IMR-90 (cell line): ENCODE results near the gene ZNF613. TPM values are rescaled to one million over a fixed set of nuclear protein-coding genes. Genes with fewer than 3 reads are reported as not detected.
A peak's percentile ranks its signal among the peaks of the same experiment; 100 is the strongest.
"Not testable (repeated sequence)": the region's sequence is repeated elsewhere in the genome, so short reads cannot be mapped to it uniquely, and the experiment has no call there.

Experiments used
- ATAC-seq: fragments of 200-7000 bp; cut with Tn5 transposase; 2 replicates; pipeline ENCODE4 v1.9.1; 2020; ENCODE audit warnings: low read depth, mild to moderate bottlenecking, moderate library complexity
- BruUV-seq: library from RNA; stranded (reverse); fragments of 400-500 nt; replicated peaks from 2 replicates; lab custom pipeline; 2021; lab: Mats Ljungman, UMichigan
- CTCF ChIA-PET: fragments of 300-600 bp; formaldehyde crosslinking; extraction: SDS; loops from one replicate; lab custom pipeline; 2021; ENCODE audit warnings: antibody characterized with exemption; lab: Yijun Ruan, JAX
- POLR2A ChIA-PET: fragments of 300-600 bp; sonication (Branson Sonifier 250); formaldehyde crosslinking; loops from one replicate; lab custom pipeline; 2022; ENCODE audit warnings: antibody characterized with exemption; ENCODE audit not compliant: unreplicated experiment; lab: Charles Lee
- DNase-seq: peaks from one replicate; pipeline ENCODE4 v3.0.0; 2013
- H2AFZ ChIP-seq: replicated peaks from 2 replicates; pipeline ENCODE3; 2013; ENCODE audit warnings: low read length, mild to moderate bottlenecking; ENCODE audit not compliant: poor library complexity
- H2AK5ac ChIP-seq: 2 replicates; pipeline ENCODE4 v1.6.1; 2013; ENCODE audit warnings: low read depth, low read length, inconsistent platforms
- H2AK9ac ChIP-seq: replicated peaks from 2 replicates; pipeline ENCODE3; 2013; ENCODE audit warnings: mild to moderate bottlenecking, low read depth, low read length, moderate library complexity; ENCODE audit not compliant: poor library complexity
- H2BK120ac ChIP-seq: 2 replicates; pipeline ENCODE4 v1.6.1; 2013; ENCODE audit warnings: low read depth, low read length, inconsistent platforms
- H2BK15ac ChIP-seq: 3 replicates; pipeline ENCODE4 v1.6.1; 2013; ENCODE audit warnings: low read depth, low read length, inconsistent platforms
- H2BK20ac ChIP-seq: 2 replicates; pipeline ENCODE4 v1.6.1; 2013; ENCODE audit warnings: low read depth, mild to moderate bottlenecking, inconsistent platforms, low read length, moderate library complexity
- H2BK5ac ChIP-seq: 2 replicates; pipeline ENCODE4 v1.6.1; 2013; ENCODE audit warnings: mild to moderate bottlenecking, low read depth, low read length, inconsistent platforms; ENCODE audit not compliant: poor library complexity, severe bottlenecking
- H3K14ac ChIP-seq: replicated peaks from 2 replicates; pipeline ENCODE4 v1.6.1; 2013; ENCODE audit warnings: low read depth, low read length, inconsistent platforms
- H3K18ac ChIP-seq: 2 replicates; pipeline ENCODE4 v1.6.1; 2013; ENCODE audit warnings: low read depth, low read length, control low read depth
- H3K23ac ChIP-seq: 2 replicates; pipeline ENCODE4 v1.6.1; 2013; ENCODE audit warnings: low read depth, low read length, inconsistent platforms
- H3K27ac ChIP-seq: 2 replicates; pipeline ENCODE4 v1.5.1; 2013; ENCODE audit warnings: mild to moderate bottlenecking, control low read depth, low read length; ENCODE audit not compliant: insufficient read depth
- H3K27me3 ChIP-seq: 2 replicates; pipeline ENCODE4 v1.6.1; 2013; ENCODE audit warnings: low read length; ENCODE audit not compliant: control insufficient read depth, insufficient read depth
- H3K36me3 ChIP-seq: 2 replicates; pipeline ENCODE4 v1.6.1; 2013; ENCODE audit warnings: low read length, mixed read lengths; ENCODE audit not compliant: control insufficient read depth, insufficient read depth
- H3K4ac ChIP-seq: 2 replicates; pipeline ENCODE4 v1.6.1; 2013; ENCODE audit warnings: low read depth, low read length, inconsistent platforms
- H3K4me1 ChIP-seq: 2 replicates; pipeline ENCODE4 v1.6.1; 2013; ENCODE audit warnings: low read length, mixed read lengths; ENCODE audit not compliant: control insufficient read depth, insufficient read depth
- H3K4me2 ChIP-seq: 2 replicates; pipeline ENCODE4 v1.6.1; 2013; ENCODE audit warnings: low read depth, mild to moderate bottlenecking, control low read depth, low read length, moderate library complexity
- H3K4me3 ChIP-seq: 2 replicates; pipeline ENCODE4 v1.5.1; 2013; ENCODE audit warnings: low read depth, mild to moderate bottlenecking, control low read depth, low read length, moderate library complexity; ENCODE audit not compliant: insufficient read depth
- H3K56ac ChIP-seq: 2 replicates; pipeline ENCODE4 v1.6.1; 2013; ENCODE audit warnings: low read length, inconsistent platforms; ENCODE audit not compliant: insufficient read depth; ENCODE audit errors: extremely low read depth
- H3K79me1 ChIP-seq, 2 experiments: 2 replicates each; pipeline ENCODE4 v1.6.1; 2013; ENCODE audit warnings: low read length in 2 of 2, inconsistent platforms in 1 of 2, low read depth in 1 of 2
- H3K9ac ChIP-seq: 2 replicates; pipeline ENCODE4 v1.6.1; 2013; ENCODE audit warnings: low read depth, low read length, control low read depth
- H3K9me1 ChIP-seq: 2 replicates; pipeline ENCODE4 v1.6.1; 2013; ENCODE audit warnings: low read length, inconsistent platforms; ENCODE audit not compliant: insufficient read depth
- H3K9me3 ChIP-seq: 2 replicates; pipeline ENCODE4 v1.6.1; 2013; ENCODE audit warnings: low read length; ENCODE audit not compliant: control insufficient read depth, insufficient read depth
- H4K20me1 ChIP-seq: 2 replicates; pipeline ENCODE4 v1.6.1; 2013; ENCODE audit warnings: low read length, inconsistent platforms; ENCODE audit not compliant: insufficient read depth
- H4K5ac ChIP-seq: 2 replicates; pipeline ENCODE4 v1.6.1; 2013; ENCODE audit warnings: mild to moderate bottlenecking, low read depth, low read length, control low read depth
- H4K8ac ChIP-seq, 2 experiments: 2 replicates each; pipeline ENCODE4 v1.6.1; 2013; ENCODE audit warnings: low read depth in 2 of 2, low read length in 2 of 2, control low read depth in 1 of 2, inconsistent platforms in 1 of 2
- H4K91ac ChIP-seq: 2 replicates; pipeline ENCODE4 v1.6.1; 2013; ENCODE audit warnings: low read depth, low read length, inconsistent platforms; ENCODE audit not compliant: insufficient read depth
- CEBPB ChIP-seq: IDR thresholded peaks from 2 replicates; pipeline ENCODE4 v1.6.1; 2012; ENCODE audit warnings: low read depth, low read length, improper control_type of control experiment
- RCOR1 ChIP-seq: IDR thresholded peaks from 2 replicates; pipeline ENCODE4 v1.6.1; 2012; ENCODE audit warnings: mild to moderate bottlenecking, low read length, improper control_type of control experiment; ENCODE audit not compliant: insufficient replicate concordance
- WGBS, 2 experiments: methylation state at CpG; one replicate each; pipeline versions ENCODE4 v1.1.5 to v1.1.7; 2013; ENCODE audit warnings: missing lambda C conversion rate in 2 of 2; ENCODE audit not compliant: insufficient read length in 1 of 2; ENCODE audit errors: extremely low coverage in 2 of 2; 5-methylcytosine and 5-hydroxymethylcytosine counted together
- dilution Hi-C: fragments of 300-500 bp; cut with HindIII; formaldehyde crosslinking; loops from one replicate; pipeline ENCODE4 v1.14.3; 2018; ENCODE audit warnings: low sequenced_read_pairs; ENCODE audit not compliant: unreplicated experiment
- in situ Hi-C: fragments of 300-500 bp; cut with MboI; formaldehyde crosslinking; loops from 3 replicates; pipeline ENCODE4 v1.14.3; 2019; ENCODE audit warnings: low sequenced_read_pairs, inconsistent platforms, mixed read lengths
- intact Hi-C: fragments of 100-400 bp; cut with micrococcal nuclease; formaldehyde crosslinking; loops from 2 replicates; pipeline ENCODE4 v1.10.0; 2022
- polyA plus RNA-seq, 3 experiments: library from polyadenylated mRNA; depleted of rRNA; stranded (reverse); fragments of >200 nt; gene quantifications; 2 replicates each; pipeline ENCODE4 v1.2.3, GENCODE V29; 2012; ENCODE audit warnings: low replicate concordance in 1 of 3
- total RNA-seq: library from RNA; depleted of rRNA; stranded (reverse); fragments of >200 nt; gene quantifications from 2 replicates; pipeline ENCODE4 v1.2.3, GENCODE V29; 2012

ZNF613 gene
- total and polyA plus RNA-seq, 2 of the 4 experiments (the other 2 are of a cell fraction), result 3.3 to 10.4 TPM

- Histone ChIP-seq H3K9me3 (peaks cover 40% of the 10 kb centered on the region), H3K4ac (no peak overlapping the region), H2AK5ac (no peak overlapping the region), H3K4me3 (no peak overlapping the region), H3K36me3 (peaks cover 17% of the 10 kb centered on the region), H2AFZ (no peak overlapping the region), H2BK5ac (no peak overlapping the region), H3K4me2 (no peak overlapping the region), H4K8ac (no peak overlapping the region), H3K18ac (no peak overlapping the region), H2AK9ac (no peak overlapping the region), H3K56ac (no peak overlapping the region), H3K23ac (no peak overlapping the region), H4K91ac (no peak overlapping the region), H3K14ac (no peak overlapping the region), H3K9me1 (no peaks in the 10 kb centered on the region), H3K9ac (no peak overlapping the region), H2BK20ac (no peak overlapping the region), H4K20me1 (no peaks in the 10 kb centered on the region), H3K27ac (no peak overlapping the region), H3K79me1 (peaks cover 8 to 27% of the 10 kb centered on the region in 2 experiments), H3K27me3 (no peaks in the 10 kb centered on the region), H2BK120ac (no peak overlapping the region), H2BK15ac (no peak overlapping the region), H4K5ac (no peak overlapping the region), H3K4me1 (no peaks in the 10 kb centered on the region)
- ChIA-PET CTCF (no interaction called here), POLR2A (no interaction called here)
- ATAC-seq (no peak), DNase-seq (no peak)
- WGBS, 2 experiments, result no CpG with 5 or more reads among the region's 6 CpGs
- in situ Hi-C loops, result no loop called here
- dilution Hi-C loops, result no loop called here
- intact Hi-C loops, result no loop called here
- TF ChIP-seq RCOR1 (no peak), CEBPB (peak; percentile 67)
- BruUV-seq, result no TSS peak
Measured at GRCh38 chr19:51980116-51980736, 53.0 kb downstream of the ZNF613 start.

GRCh38 chr19:51980926-51981325, 53.7 kb downstream of the ZNF613 start:
- H3K79me1 ChIP-seq, result peaks cover 14 to 30% of the 10 kb centered on the region in 2 experiments
- H3K9me1 ChIP-seq, DNase-seq, BruUV-seq, POLR2A ChIA-PET, H4K91ac ChIP-seq, H3K14ac ChIP-seq, H2AK9ac ChIP-seq, H3K27ac ChIP-seq, H2AK5ac ChIP-seq, H2AFZ ChIP-seq, H2BK5ac ChIP-seq, H3K9ac ChIP-seq, ATAC-seq, H4K20me1 ChIP-seq, H3K23ac ChIP-seq, H3K4me1 ChIP-seq, H3K4ac ChIP-seq, H3K18ac ChIP-seq, H4K5ac ChIP-seq, H2BK20ac ChIP-seq, H2BK120ac ChIP-seq, H3K4me2 ChIP-seq, intact Hi-C loops, H4K8ac ChIP-seq, dilution Hi-C loops, H3K56ac ChIP-seq, H3K27me3 ChIP-seq, CTCF ChIA-PET, in situ Hi-C loops, H3K4me3 ChIP-seq, H2BK15ac ChIP-seq: not testable (repeated sequence)
- 83% methylated on average over 1 of the region's 6 CpGs; no CpG with 5 or more reads in 1 of the 2 experiments for WGBS, 2 experiments
- H3K36me3 ChIP-seq, result peaks cover 17% of the 10 kb centered on the region
- peaks cover 37% of the 10 kb centered on the region for H3K9me3 ChIP-seq
